ELF-1 (cell line): ENCODE measurements around the gene IGSF10.
A peak's percentile ranks its signal among the peaks of the same experiment; 100 is the strongest.

ENCODE experiments used
- DNase-seq: peaks from one replicate; pipeline ENCODE4 v3.0.0-alpha.2; 2016; ENCODE audit warnings: low read depth, low spot score

IGSF10 gene

GRCh38 chr3:151460228-151460627 lies 633 bp downstream of the IGSF10 start:
- no peak for DNase-seq

- DNase-seq, result no peak
These were observed 1.5 kb downstream of the IGSF10 start for GRCh38 chr3:151459358-151459757.

- DNase-seq, result no peak
These were observed 4.8 kb downstream of the IGSF10 start for GRCh38 chr3:151456065-151456464.

- no peak for DNase-seq
These were observed 8.0 kb downstream of the IGSF10 start for GRCh38 chr3:151452841-151453240.

- DNase-seq, result no peak
These were observed 8.5 kb downstream of the IGSF10 start for GRCh38 chr3:151452368-151452767.

- DNase-seq, result no peak
These were observed 14.9 kb downstream of the IGSF10 start for GRCh38 chr3:151446002-151446340.

GRCh38 chr3:151445273-151446001 lies 15.4 kb downstream of the IGSF10 start:
- no peak for DNase-seq

- DNase-seq, result no peak
These were observed 17.3 kb downstream of the IGSF10 start for GRCh38 chr3:151443583-151443982.

- no peak for DNase-seq
These were observed 19.9 kb downstream of the IGSF10 start for GRCh38 chr3:151440940-151441339.

- peak; percentile 42 for DNase-seq
These were observed 21.2 kb downstream of the IGSF10 start for GRCh38 chr3:151439652-151440125.

- DNase-seq, result no peak
These were observed 23.0 kb downstream of the IGSF10 start for GRCh38 chr3:151437906-151438305.

- no peak for DNase-seq
These were observed 24.0 kb downstream of the IGSF10 start for GRCh38 chr3:151436675-151437446.

GRCh38 chr3:151434151-151434890 lies 26.5 kb downstream of the IGSF10 start:
- DNase-seq, result no peak

GRCh38 chr3:151432616-151433372 lies 28.1 kb downstream of the IGSF10 start:
- no peak for DNase-seq

- DNase-seq, result no peak
These were observed 28.9 kb downstream of the IGSF10 start for GRCh38 chr3:151431940-151432339.

GRCh38 chr3:151430821-151431484 lies 29.9 kb downstream of the IGSF10 start:
- DNase-seq, result no peak

- no peak for DNase-seq
These were observed 32.5 kb downstream of the IGSF10 start for GRCh38 chr3:151428386-151428785.

GRCh38 chr3:151426341-151426657 lies 34.6 kb downstream of the IGSF10 start:
- no peak for DNase-seq

GRCh38 chr3:151425627-151426340 lies 35.1 kb downstream of the IGSF10 start:
- DNase-seq, result no peak

- DNase-seq, result no peak
These were observed 37.8 kb downstream of the IGSF10 start for GRCh38 chr3:151423091-151423490.

GRCh38 chr3:151421938-151422337 lies 38.9 kb downstream of the IGSF10 start:
- DNase-seq, result no peak
